ENCODE measurements around the gene FAM89B.

The FAM89B gene

DNA sequence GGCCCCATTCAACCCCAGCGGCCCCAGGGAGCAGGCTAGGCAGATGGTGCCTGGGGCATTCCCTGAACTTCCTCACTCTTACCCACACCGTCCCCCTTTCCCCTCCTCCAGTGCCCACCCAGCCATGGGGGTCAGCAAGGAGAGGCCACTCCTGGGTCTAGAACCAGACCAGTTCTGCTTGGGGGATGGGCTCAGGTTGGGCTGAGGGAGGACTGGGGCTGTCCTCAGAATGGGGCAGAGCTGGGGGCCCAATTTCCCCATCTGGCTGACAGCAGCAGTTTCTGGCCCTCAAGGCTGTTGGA, 35.1 kb upstream of the FAM89B start:
- Histone ChIP-seq H3K4me1 (peaks cover 42 to 63% (median 48%) of the 10 kb centered on the region in 10 experiments), H3K9me3 (replicated peaks in 1 of 11) (no peaks in the 10 kb centered on the region), H3K4me3 (no peak overlapping the region), H3K27ac (peak overlapping the region in 3 of 11 experiments; percentile 23 to 34 (median 25); a peak in 4 of 22 replicates), H4K20me1 (peaks cover 0 to 65% (median 24%) of the 10 kb centered on the region in 11 experiments; a peak in 17 of 22 replicates), H3K36me3 (peaks cover 41 to 72% (median 65%) of the 10 kb centered on the region in 11 experiments), H3K4me2 (peak overlapping the region in 9 of 11 experiments; percentile 11 to 99 (median 26); a peak in 12 of 22 replicates), H3K27me3 (no peaks in the 10 kb centered on the region), H3K9ac (peak overlapping the region in 9 of 11 experiments; percentile 2 to 54 (median 35); a peak in 12 of 22 replicates)
- no peak for TF ChIP-seq Cebpa-rat (IDR thresholded peaks at IDR 0.05)

- peaks cover 0 to 61% (median 24%) of the 10 kb centered on the region in 11 experiments; a peak in 17 of 22 replicates for H4K20me1 ChIP-seq
- H3K4me3 ChIP-seq = no peak overlapping the region
- H3K9me3 ChIP-seq (replicated peaks in 1 of 11) = no peaks in the 10 kb centered on the region
- peak overlapping the region in 3 of 11 experiments; percentile 23 to 34 (median 25); a peak in 5 of 22 replicates for H3K27ac ChIP-seq
- peaks cover 46 to 68% (median 49%) of the 10 kb centered on the region in 10 experiments for H3K4me1 ChIP-seq
- H3K9ac ChIP-seq = peak overlapping the region in 9 of 11 experiments; percentile 2 to 54 (median 46); a peak in 13 of 22 replicates
- H3K36me3 ChIP-seq = peaks cover 36 to 69% (median 60%) of the 10 kb centered on the region in 11 experiments
- no peak for TF ChIP-seq Cebpa-rat (IDR thresholded peaks at IDR 0.05)
- peak overlapping the region in 10 of 11 experiments; percentile 11 to 99 (median 26); a peak in 13 of 22 replicates for H3K4me2 ChIP-seq
- H3K27me3 ChIP-seq = no peaks in the 10 kb centered on the region
Observed at GRCh38 chr11:65537620-65538231, 34.6 kb upstream of the FAM89B start.

GRCh38 chr11:65538232-65538914, 34.0 kb upstream of the FAM89B start:
- peak overlapping the region in 2 of 11 experiments; percentile 23 to 34; a peak in 4 of 22 replicates for H3K27ac ChIP-seq

GRCh38 chr11:65538915-65539743, 33.2 kb upstream of the FAM89B start:
- H3K27me3 ChIP-seq = no peaks in the 10 kb centered on the region
- peak overlapping the region; percentile 66 to 93 (median 83) for H3K9ac ChIP-seq
- peaks cover 54 to 72% (median 62%) of the 10 kb centered on the region in 10 experiments for H3K4me1 ChIP-seq
- H4K20me1 ChIP-seq = peaks cover 0 to 57% (median 24%) of the 10 kb centered on the region in 11 experiments; a peak in 17 of 22 replicates
- no peaks in the 10 kb centered on the region for H3K9me3 ChIP-seq (replicated peaks in 1 of 11)
- TF ChIP-seq Cebpa-rat (IDR thresholded peaks at IDR 0.05) = no peak
- peak overlapping the region; percentile 58 to 94 (median 73); a peak in 21 of 22 replicates for H3K27ac ChIP-seq
- H3K4me3 ChIP-seq = peak overlapping the region; percentile 49 to 75 (median 64)
- H3K36me3 ChIP-seq = peaks cover 26 to 62% (median 49%) of the 10 kb centered on the region in 11 experiments
- peak overlapping the region; percentile 91 to 100 (median 97) for H3K4me2 ChIP-seq

More at GRCh38 chr11:65538232-65538914, 34.0 kb upstream of the FAM89B start:
- Histone ChIP-seq H3K36me3 (peaks cover 30 to 66% (median 53%) of the 10 kb centered on the region in 11 experiments), H3K4me2 (peak overlapping the region in 10 of 11 experiments; percentile 5 to 100 (median 94); a peak in 8 of 22 replicates), H3K9ac (peak overlapping the region in 7 of 11 experiments; percentile 5 to 54 (median 35); a peak in 7 of 22 replicates), H4K20me1 (peaks cover 0 to 58% (median 24%) of the 10 kb centered on the region in 11 experiments; a peak in 17 of 22 replicates), H3K9me3 (replicated peaks in 1 of 11) (no peaks in the 10 kb centered on the region), H3K4me3 (no peak overlapping the region), H3K4me1 (peaks cover 49 to 68% (median 54%) of the 10 kb centered on the region in 10 experiments), H3K27me3 (no peaks in the 10 kb centered on the region)
- TF ChIP-seq Cebpa-rat (IDR thresholded peaks at IDR 0.05) = no peak

GRCh38 chr11:65539744-65540289, 32.5 kb upstream of the FAM89B start:
- H3K4me3 ChIP-seq = peak overlapping the region; percentile 49 to 75 (median 64)
- H3K9me3 ChIP-seq (replicated peaks in 1 of 11) = no peaks in the 10 kb centered on the region
- peak overlapping the region; percentile 66 to 93 (median 83) for H3K9ac ChIP-seq
- peaks cover 54 to 79% (median 68%) of the 10 kb centered on the region in 10 experiments for H3K4me1 ChIP-seq
- H3K27ac ChIP-seq = peak overlapping the region; percentile 58 to 94 (median 73); a peak in 21 of 22 replicates
- H3K36me3 ChIP-seq = peaks cover 25 to 59% (median 46%) of the 10 kb centered on the region in 11 experiments
- H3K27me3 ChIP-seq = no peaks in the 10 kb centered on the region
- H4K20me1 ChIP-seq = peaks cover 0 to 50% (median 28%) of the 10 kb centered on the region in 11 experiments; a peak in 17 of 22 replicates
- H3K4me2 ChIP-seq = peak overlapping the region; percentile 91 to 100 (median 97)
- no peak for TF ChIP-seq Cebpa-rat (IDR thresholded peaks at IDR 0.05)

- H3K36me3 ChIP-seq = peaks cover 18 to 58% (median 39%) of the 10 kb centered on the region in 11 experiments
- peak overlapping the region; percentile 58 to 94 (median 73); a peak in 21 of 22 replicates for H3K27ac ChIP-seq
- no peak for TF ChIP-seq Cebpa-rat (IDR thresholded peaks at IDR 0.05)
- H3K4me1 ChIP-seq = peaks cover 54 to 85% (median 74%) of the 10 kb centered on the region in 10 experiments
- peaks cover 0 to 43% (median 28%) of the 10 kb centered on the region in 11 experiments; a peak in 17 of 22 replicates for H4K20me1 ChIP-seq
- no peaks in the 10 kb centered on the region for H3K27me3 ChIP-seq
- H3K4me3 ChIP-seq = peak overlapping the region; percentile 49 to 75 (median 64)
- H3K4me2 ChIP-seq = peak overlapping the region; percentile 91 to 100 (median 97)
- peak overlapping the region; percentile 66 to 93 (median 83) for H3K9ac ChIP-seq
- H3K9me3 ChIP-seq (replicated peaks in 1 of 11) = no peaks in the 10 kb centered on the region
Observed at GRCh38 chr11:65540290-65541092, 31.8 kb upstream of the FAM89B start.
